GM23338 (cell line): ENCODE data around the gene DNAJC6.

Source experiments
- CREB1 ChIP-seq: fragments of 250-450 bp; sonication (Bioruptor Pico); IDR thresholded peaks from 2 replicates; pipeline ENCODE4 v1.5.0; 2020; ENCODE audit warnings: low read depth, mild to moderate bottlenecking, moderate library complexity
- EZH2 ChIP-seq: fragments of 200-600 bp; sonication (generic); IDR thresholded peaks from one replicate; pipeline ENCODE4 v1.8.0; 2017; ENCODE audit warnings: antibody characterized with exemption, mild to moderate bottlenecking, low read depth; ENCODE audit not compliant: unreplicated experiment
- EZH2phosphoT487 ChIP-seq: fragments of 200-600 bp; sonication (generic); IDR thresholded peaks from one replicate; pipeline ENCODE4 v1.8.1; 2018; ENCODE audit warnings: antibody characterized with exemption; ENCODE audit not compliant: unreplicated experiment
- JUNB ChIP-seq: IDR thresholded peaks from one replicate; pipeline ENCODE4 v1.6.1; 2016; ENCODE audit warnings: antibody characterized with exemption; ENCODE audit not compliant: unreplicated experiment
- NANOG ChIP-seq: IDR thresholded peaks from 2 replicates; pipeline ENCODE4 v1.6.1; 2016; ENCODE audit warnings: antibody characterized with exemption, borderline replicate concordance
- POLR2AphosphoS5 ChIP-seq: IDR thresholded peaks from 2 replicates; pipeline ENCODE4 v1.6.1; 2016; ENCODE audit warnings: antibody characterized with exemption, low read depth
- STAT1 ChIP-seq: IDR thresholded peaks from one replicate; pipeline ENCODE4 v1.6.1; 2016; ENCODE audit warnings: antibody characterized with exemption; ENCODE audit not compliant: unreplicated experiment
- ZNF114 ChIP-seq: fragments of 250-450 bp; sonication (Bioruptor Pico); IDR thresholded peaks from 2 replicates; pipeline ENCODE4 v1.5.0; 2020; ENCODE audit warnings: mild to moderate bottlenecking, moderate library complexity
- ZNF331 ChIP-seq: fragments of 250-450 bp; sonication (Bioruptor Pico); IDR thresholded peaks from 2 replicates; pipeline ENCODE4 v1.5.0; 2020; ENCODE audit warnings: low read depth, mild to moderate bottlenecking, moderate library complexity
- TF ChIP-seq, protein P1 (sequence below), 2 experiments: fragments of 200-600 bp in 1 of 2; sonication (generic) in 1 of 2; conservative IDR thresholded peaks; 2 replicates each; pipeline versions ENCODE4 v1.5.1 to v1.6.1; 2016 to 2017; ENCODE audit warnings: antibody characterized with exemption in 2 of 2, low read depth in 2 of 2, mild to moderate bottlenecking in 2 of 2, moderate library complexity in 1 of 2
- TF ChIP-seq, protein P2 (sequence below): IDR thresholded peaks from one replicate; pipeline ENCODE4 v1.6.1; 2018; ENCODE audit warnings: antibody characterized with exemption; ENCODE audit not compliant: unreplicated experiment
- TF ChIP-seq, protein P3 (sequence below): IDR thresholded peaks from 2 replicates; pipeline ENCODE4 v1.6.1; 2016; ENCODE audit warnings: antibody characterized with exemption
- TF ChIP-seq, protein P4 (sequence below): fragments of 250-450 bp; sonication (Bioruptor Pico); IDR thresholded peaks from 2 replicates; pipeline ENCODE4 v1.5.0; 2020; ENCODE audit warnings: mild to moderate bottlenecking, moderate library complexity

DNA sequence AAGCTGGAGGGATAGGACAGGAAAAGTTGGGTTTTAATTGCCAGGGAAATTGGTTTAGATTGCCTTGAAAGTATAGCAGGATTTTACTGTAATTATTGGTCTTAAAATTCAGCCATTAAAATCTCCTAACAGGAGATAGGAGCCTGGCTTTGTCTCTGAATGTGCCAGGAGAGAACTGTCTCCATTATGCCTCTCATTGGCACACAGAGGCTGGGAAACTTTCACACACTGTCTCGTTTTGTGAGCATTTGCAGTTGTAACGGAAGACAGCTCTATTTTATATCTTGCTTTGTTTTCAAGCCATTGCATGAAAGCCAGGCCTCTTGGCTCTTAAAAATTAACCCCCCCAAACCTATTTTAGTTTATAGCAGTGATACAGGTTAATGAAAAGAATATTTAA, 12.5 kb downstream of the DNAJC6 start:
- TF ChIP-seq EZH2 (no peak), POLR2AphosphoS5 (no peak), JUNB (no peak), EZH2phosphoT487 (no peak), ZNF114 (CRISPR knock-in tag) (no peak), CREB1 (no peak), STAT1 (no peak), NANOG (no peak), ZNF331 (CRISPR knock-in tag) (no peak)
- TF ChIP-seq, protein P1, sequence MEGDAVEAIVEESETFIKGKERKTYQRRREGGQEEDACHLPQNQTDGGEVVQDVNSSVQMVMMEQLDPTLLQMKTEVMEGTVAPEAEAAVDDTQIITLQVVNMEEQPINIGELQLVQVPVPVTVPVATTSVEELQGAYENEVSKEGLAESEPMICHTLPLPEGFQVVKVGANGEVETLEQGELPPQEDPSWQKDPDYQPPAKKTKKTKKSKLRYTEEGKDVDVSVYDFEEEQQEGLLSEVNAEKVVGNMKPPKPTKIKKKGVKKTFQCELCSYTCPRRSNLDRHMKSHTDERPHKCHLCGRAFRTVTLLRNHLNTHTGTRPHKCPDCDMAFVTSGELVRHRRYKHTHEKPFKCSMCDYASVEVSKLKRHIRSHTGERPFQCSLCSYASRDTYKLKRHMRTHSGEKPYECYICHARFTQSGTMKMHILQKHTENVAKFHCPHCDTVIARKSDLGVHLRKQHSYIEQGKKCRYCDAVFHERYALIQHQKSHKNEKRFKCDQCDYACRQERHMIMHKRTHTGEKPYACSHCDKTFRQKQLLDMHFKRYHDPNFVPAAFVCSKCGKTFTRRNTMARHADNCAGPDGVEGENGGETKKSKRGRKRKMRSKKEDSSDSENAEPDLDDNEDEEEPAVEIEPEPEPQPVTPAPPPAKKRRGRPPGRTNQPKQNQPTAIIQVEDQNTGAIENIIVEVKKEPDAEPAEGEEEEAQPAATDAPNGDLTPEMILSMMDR (conservative IDR thresholded peaks at IDR 0.05; ENCODE audit: low read depth in 2 of 2), result no peak
- TF ChIP-seq, protein P2, sequence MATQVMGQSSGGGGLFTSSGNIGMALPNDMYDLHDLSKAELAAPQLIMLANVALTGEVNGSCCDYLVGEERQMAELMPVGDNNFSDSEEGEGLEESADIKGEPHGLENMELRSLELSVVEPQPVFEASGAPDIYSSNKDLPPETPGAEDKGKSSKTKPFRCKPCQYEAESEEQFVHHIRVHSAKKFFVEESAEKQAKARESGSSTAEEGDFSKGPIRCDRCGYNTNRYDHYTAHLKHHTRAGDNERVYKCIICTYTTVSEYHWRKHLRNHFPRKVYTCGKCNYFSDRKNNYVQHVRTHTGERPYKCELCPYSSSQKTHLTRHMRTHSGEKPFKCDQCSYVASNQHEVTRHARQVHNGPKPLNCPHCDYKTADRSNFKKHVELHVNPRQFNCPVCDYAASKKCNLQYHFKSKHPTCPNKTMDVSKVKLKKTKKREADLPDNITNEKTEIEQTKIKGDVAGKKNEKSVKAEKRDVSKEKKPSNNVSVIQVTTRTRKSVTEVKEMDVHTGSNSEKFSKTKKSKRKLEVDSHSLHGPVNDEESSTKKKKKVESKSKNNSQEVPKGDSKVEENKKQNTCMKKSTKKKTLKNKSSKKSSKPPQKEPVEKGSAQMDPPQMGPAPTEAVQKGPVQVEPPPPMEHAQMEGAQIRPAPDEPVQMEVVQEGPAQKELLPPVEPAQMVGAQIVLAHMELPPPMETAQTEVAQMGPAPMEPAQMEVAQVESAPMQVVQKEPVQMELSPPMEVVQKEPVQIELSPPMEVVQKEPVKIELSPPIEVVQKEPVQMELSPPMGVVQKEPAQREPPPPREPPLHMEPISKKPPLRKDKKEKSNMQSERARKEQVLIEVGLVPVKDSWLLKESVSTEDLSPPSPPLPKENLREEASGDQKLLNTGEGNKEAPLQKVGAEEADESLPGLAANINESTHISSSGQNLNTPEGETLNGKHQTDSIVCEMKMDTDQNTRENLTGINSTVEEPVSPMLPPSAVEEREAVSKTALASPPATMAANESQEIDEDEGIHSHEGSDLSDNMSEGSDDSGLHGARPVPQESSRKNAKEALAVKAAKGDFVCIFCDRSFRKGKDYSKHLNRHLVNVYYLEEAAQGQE, result no peak
- TF ChIP-seq, protein P3, sequence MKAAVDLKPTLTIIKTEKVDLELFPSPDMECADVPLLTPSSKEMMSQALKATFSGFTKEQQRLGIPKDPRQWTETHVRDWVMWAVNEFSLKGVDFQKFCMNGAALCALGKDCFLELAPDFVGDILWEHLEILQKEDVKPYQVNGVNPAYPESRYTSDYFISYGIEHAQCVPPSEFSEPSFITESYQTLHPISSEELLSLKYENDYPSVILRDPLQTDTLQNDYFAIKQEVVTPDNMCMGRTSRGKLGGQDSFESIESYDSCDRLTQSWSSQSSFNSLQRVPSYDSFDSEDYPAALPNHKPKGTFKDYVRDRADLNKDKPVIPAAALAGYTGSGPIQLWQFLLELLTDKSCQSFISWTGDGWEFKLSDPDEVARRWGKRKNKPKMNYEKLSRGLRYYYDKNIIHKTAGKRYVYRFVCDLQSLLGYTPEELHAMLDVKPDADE, result no peak
- TF ChIP-seq, protein P4, sequence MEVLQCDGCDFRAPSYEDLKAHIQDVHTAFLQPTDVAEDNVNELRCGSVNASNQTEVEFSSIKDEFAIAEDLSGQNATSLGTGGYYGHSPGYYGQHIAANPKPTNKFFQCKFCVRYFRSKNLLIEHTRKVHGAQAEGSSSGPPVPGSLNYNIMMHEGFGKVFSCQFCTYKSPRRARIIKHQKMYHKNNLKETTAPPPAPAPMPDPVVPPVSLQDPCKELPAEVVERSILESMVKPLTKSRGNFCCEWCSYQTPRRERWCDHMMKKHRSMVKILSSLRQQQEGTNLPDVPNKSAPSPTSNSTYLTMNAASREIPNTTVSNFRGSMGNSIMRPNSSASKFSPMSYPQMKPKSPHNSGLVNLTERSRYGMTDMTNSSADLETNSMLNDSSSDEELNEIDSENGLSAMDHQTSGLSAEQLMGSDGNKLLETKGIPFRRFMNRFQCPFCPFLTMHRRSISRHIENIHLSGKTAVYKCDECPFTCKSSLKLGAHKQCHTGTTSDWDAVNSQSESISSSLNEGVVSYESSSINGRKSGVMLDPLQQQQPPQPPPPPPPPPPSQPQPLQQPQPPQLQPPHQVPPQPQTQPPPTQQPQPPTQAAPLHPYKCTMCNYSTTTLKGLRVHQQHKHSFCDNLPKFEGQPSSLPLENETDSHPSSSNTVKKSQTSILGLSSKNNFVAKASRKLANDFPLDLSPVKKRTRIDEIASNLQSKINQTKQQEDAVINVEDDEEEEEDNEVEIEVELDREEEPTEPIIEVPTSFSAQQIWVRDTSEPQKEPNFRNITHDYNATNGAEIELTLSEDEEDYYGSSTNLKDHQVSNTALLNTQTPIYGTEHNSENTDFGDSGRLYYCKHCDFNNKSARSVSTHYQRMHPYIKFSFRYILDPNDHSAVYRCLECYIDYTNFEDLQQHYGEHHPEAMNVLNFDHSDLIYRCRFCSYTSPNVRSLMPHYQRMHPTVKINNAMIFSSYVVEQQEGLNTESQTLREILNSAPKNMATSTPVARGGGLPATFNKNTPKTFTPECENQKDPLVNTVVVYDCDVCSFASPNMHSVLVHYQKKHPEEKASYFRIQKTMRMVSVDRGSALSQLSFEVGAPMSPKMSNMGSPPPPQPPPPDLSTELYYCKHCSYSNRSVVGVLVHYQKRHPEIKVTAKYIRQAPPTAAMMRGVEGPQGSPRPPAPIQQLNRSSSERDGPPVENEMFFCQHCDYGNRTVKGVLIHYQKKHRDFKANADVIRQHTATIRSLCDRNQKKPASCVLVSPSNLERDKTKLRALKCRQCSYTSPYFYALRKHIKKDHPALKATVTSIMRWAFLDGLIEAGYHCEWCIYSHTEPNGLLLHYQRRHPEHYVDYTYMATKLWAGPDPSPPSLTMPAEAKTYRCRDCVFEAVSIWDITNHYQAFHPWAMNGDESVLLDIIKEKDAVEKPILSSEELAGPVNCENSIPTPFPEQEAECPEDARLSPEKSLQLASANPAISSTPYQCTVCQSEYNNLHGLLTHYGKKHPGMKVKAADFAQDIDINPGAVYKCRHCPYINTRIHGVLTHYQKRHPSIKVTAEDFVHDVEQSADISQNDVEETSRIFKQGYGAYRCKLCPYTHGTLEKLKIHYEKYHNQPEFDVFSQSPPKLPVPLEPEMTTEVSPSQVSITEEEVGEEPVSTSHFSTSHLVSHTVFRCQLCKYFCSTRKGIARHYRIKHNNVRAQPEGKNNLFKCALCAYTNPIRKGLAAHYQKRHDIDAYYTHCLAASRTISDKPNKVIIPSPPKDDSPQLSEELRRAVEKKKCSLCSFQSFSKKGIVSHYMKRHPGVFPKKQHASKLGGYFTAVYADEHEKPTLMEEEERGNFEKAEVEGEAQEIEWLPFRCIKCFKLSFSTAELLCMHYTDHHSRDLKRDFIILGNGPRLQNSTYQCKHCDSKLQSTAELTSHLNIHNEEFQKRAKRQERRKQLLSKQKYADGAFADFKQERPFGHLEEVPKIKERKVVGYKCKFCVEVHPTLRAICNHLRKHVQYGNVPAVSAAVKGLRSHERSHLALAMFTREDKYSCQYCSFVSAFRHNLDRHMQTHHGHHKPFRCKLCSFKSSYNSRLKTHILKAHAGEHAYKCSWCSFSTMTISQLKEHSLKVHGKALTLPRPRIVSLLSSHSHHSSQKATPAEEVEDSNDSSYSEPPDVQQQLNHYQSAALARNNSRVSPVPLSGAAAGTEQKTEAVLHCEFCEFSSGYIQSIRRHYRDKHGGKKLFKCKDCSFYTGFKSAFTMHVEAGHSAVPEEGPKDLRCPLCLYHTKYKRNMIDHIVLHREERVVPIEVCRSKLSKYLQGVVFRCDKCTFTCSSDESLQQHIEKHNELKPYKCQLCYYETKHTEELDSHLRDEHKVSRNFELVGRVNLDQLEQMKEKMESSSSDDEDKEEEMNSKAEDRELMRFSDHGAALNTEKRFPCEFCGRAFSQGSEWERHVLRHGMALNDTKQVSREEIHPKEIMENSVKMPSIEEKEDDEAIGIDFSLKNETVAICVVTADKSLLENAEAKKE (CRISPR knock-in tag), result no peak
